HEK293T (cell line): ENCODE measurements around the gene SCUBE3.

Experiments
- CTCF ChIA-PET: fragments of 350-600 bp; formaldehyde crosslinking; extraction: SDS; loops from one replicate; lab custom pipeline; 2021; ENCODE audit warnings: antibody characterized with exemption, inconsistent platforms; lab: Yijun Ruan, JAX
- POLR2A ChIA-PET: fragments of 350-600 bp; formaldehyde crosslinking; extraction: SDS; loops from one replicate; lab custom pipeline; 2020; ENCODE audit warnings: antibody characterized with exemption, inconsistent platforms; lab: Yijun Ruan, JAX
- DNase-seq: peaks from one replicate; pipeline ENCODE4 v3.0.0; 2012; ENCODE audit warnings: mixed read lengths; ENCODE audit errors: extremely low spot score
- ARNT ChIP-seq: fragments of 450-650 bp; IDR thresholded peaks from 2 replicates; pipeline ENCODE4 v1.6.1; 2017; ENCODE audit warnings: mild to moderate bottlenecking
- CTBP1 ChIP-seq: fragments of 450-650 bp; IDR thresholded peaks from 2 replicates; pipeline ENCODE4 v1.6.1; 2016; ENCODE audit warnings: borderline replicate concordance
- ELF4 ChIP-seq: fragments of 450-650 bp; IDR thresholded peaks from 2 replicates; pipeline ENCODE4 v1.6.1; 2017; ENCODE audit warnings: antibody characterized with exemption
- FOXA1 ChIP-seq: fragments of 450-650 bp; IDR thresholded peaks from 2 replicates; pipeline ENCODE4 v1.6.1; 2016; ENCODE audit warnings: mild to moderate bottlenecking
- FOXK2 ChIP-seq: fragments of 450-650 bp; IDR thresholded peaks from 2 replicates; pipeline ENCODE4 v1.6.1; 2016; ENCODE audit warnings: mild to moderate bottlenecking
- FOXM1 ChIP-seq: fragments of 450-650 bp; IDR thresholded peaks from 2 replicates; pipeline ENCODE4 v1.6.1; 2017; ENCODE audit warnings: mild to moderate bottlenecking, borderline replicate concordance
- HDGF ChIP-seq: fragments of 450-650 bp; IDR thresholded peaks from 2 replicates; pipeline ENCODE4 v1.6.1; 2017; ENCODE audit warnings: antibody characterized with exemption, borderline replicate concordance
- L3MBTL2 ChIP-seq: fragments of 450-650 bp; conservative IDR thresholded peaks from 2 replicates; pipeline ENCODE4 v1.6.1; 2016; ENCODE audit warnings: mild to moderate bottlenecking
- LEF1 ChIP-seq: fragments of 450-650 bp; IDR thresholded peaks from 2 replicates; pipeline ENCODE4 v1.6.1; 2017; ENCODE audit warnings: mild to moderate bottlenecking, borderline replicate concordance
- NFRKB ChIP-seq: fragments of 450-650 bp; IDR thresholded peaks from 2 replicates; pipeline ENCODE4 v1.6.1; 2016; ENCODE audit warnings: mild to moderate bottlenecking, moderate library complexity
- PKNOX1 ChIP-seq: fragments of 450-650 bp; IDR thresholded peaks from 2 replicates; pipeline ENCODE4 v1.6.1; 2016
- SP1 ChIP-seq: fragments of 450-650 bp; IDR thresholded peaks from 2 replicates; pipeline ENCODE4 v1.6.1; 2017
- SUZ12 ChIP-seq: fragments of 450-650 bp; IDR thresholded peaks from 2 replicates; pipeline ENCODE4 v1.6.1; 2016; ENCODE audit warnings: mild to moderate bottlenecking
- TARDBP ChIP-seq: fragments of 450-650 bp; IDR thresholded peaks from 2 replicates; pipeline ENCODE4 v1.6.1; 2016
- ZNF384 ChIP-seq: fragments of 450-650 bp; IDR thresholded peaks from 2 replicates; pipeline ENCODE4 v1.6.1; 2016

SCUBE3 gene

GRCh38 chr6:35299674-35300073 is 85.9 kb downstream of the SCUBE3 start:
- no peak for TF ChIP-seq SP1
- no peak for TF ChIP-seq FOXK2
- TF ChIP-seq TARDBP = no peak
- no peak for TF ChIP-seq ELF4
- no peak for TF ChIP-seq ARNT
- TF ChIP-seq PKNOX1 = no peak
- TF ChIP-seq LEF1 = no peak
- no peak for DNase-seq
- ChIA-PET CTCF (interaction anchor here (0.9 kb wide), 1 partner anchor 61 kb away, joined by 3 read pairs; no protein-coding TSS in a partner anchor), POLR2A (no interaction called here)

GRCh38 chr6:35300848-35301247 is 87.1 kb downstream of the SCUBE3 start:
- POLR2A ChIA-PET = no interaction called here
- no peak for DNase-seq
- TF ChIP-seq TARDBP = no peak
- no peak for TF ChIP-seq NFRKB
- TF ChIP-seq FOXM1 = no peak
- TF ChIP-seq ZNF384 = no peak
- no peak for TF ChIP-seq FOXA1
- no peak for TF ChIP-seq SP1
- no peak for TF ChIP-seq ARNT
- TF ChIP-seq CTBP1 = no peak
- no peak for TF ChIP-seq L3MBTL2
- no peak for TF ChIP-seq FOXK2
- no peak for TF ChIP-seq LEF1
- TF ChIP-seq SUZ12 = no peak
- no peak for TF ChIP-seq ELF4
- no peak for TF ChIP-seq PKNOX1
- TF ChIP-seq HDGF = no peak
- CTCF ChIA-PET = interaction anchor here (1.0 kb wide), 1 partner anchor 26 kb away, joined by 4 read pairs; no protein-coding TSS in a partner anchor
